Mucosa of stomach (tissue), 1 donor: Measurements from ENCODE around the gene ANO8.

Source experiments
- H3K27me3 ChIP-seq: one replicate; pipeline ENCODE4 v1.7.0; 2013; ENCODE audit warnings: mild to moderate bottlenecking, low read length; ENCODE audit not compliant: control insufficient read depth, insufficient read depth
- H3K36me3 ChIP-seq: one replicate; pipeline ENCODE4 v1.7.0; 2013; ENCODE audit warnings: low read length; ENCODE audit not compliant: control insufficient read depth, insufficient read depth
- H3K4me1 ChIP-seq: one replicate; pipeline ENCODE4 v1.7.0; 2013; ENCODE audit warnings: mild to moderate bottlenecking, low read length; ENCODE audit not compliant: control insufficient read depth, insufficient read depth
- H3K4me3 ChIP-seq: one replicate; pipeline ENCODE4 v1.7.0; 2013; ENCODE audit warnings: low read length
- H3K9ac ChIP-seq: one replicate; pipeline ENCODE4 v1.7.0; 2013; ENCODE audit warnings: mild to moderate bottlenecking, low read length, moderate library complexity
- H3K9me3 ChIP-seq: one replicate; pipeline ENCODE4 v1.7.0; 2013; ENCODE audit warnings: mild to moderate bottlenecking, low read length, moderate library complexity; ENCODE audit not compliant: control insufficient read depth
- donor health status: Pancreatic carcinoma.

The ANO8 gene

DNA sequence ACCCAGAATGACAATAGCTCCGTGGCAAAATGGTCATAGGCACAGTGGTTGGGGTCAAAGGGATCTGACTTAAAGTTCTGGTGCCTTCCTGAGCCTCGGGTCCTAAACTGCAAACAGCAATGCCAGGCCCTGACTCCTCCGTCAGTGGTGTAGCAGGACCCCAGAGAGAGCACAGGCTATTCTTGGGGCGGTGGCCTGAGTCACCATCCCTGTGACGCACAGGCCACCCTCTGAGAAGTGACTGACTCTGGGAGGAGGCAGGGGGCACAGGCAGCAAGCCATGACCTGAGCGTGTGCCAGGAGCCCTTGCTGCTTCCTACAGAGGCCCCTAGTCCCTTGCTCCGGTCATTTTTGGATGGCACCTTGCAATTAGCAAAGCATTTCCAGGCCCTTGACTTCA lies 23.7 kb upstream of the ANO8 start:
- H3K9me3 ChIP-seq = no peaks in the 10 kb centered on the region
- no peak overlapping the region for H3K9ac ChIP-seq
- no peaks in the 10 kb centered on the region for H3K4me1 ChIP-seq
- no peaks in the 10 kb centered on the region for H3K27me3 ChIP-seq
- H3K36me3 ChIP-seq = no peaks in the 10 kb centered on the region
- H3K4me3 ChIP-seq = no peak overlapping the region

DNA sequence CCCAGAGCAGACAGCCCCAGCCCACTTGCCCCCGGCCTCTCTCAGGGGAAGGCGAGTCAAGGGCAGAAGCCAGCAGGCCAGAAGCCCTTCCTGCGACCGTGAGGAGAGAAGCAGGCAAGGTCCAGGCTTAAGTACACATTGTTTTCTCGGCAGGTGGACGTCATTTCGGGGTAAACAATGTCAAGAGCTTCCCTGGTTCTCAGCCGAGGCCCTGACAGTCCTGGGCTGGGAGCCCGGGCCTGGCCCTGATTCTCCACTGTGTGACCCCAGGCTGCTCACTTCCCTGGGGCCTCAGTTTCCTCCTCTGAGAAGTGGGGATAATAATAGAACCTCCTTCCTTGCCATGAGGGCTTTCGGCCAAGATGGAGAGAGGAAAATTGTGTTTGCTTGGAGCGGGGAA lies 23.1 kb upstream of the ANO8 start:
- H3K36me3 ChIP-seq = no peaks in the 10 kb centered on the region
- no peak overlapping the region for H3K9ac ChIP-seq
- no peaks in the 10 kb centered on the region for H3K27me3 ChIP-seq
- H3K9me3 ChIP-seq = no peaks in the 10 kb centered on the region
- H3K4me1 ChIP-seq = no peaks in the 10 kb centered on the region
- H3K4me3 ChIP-seq = no peak overlapping the region

DNA sequence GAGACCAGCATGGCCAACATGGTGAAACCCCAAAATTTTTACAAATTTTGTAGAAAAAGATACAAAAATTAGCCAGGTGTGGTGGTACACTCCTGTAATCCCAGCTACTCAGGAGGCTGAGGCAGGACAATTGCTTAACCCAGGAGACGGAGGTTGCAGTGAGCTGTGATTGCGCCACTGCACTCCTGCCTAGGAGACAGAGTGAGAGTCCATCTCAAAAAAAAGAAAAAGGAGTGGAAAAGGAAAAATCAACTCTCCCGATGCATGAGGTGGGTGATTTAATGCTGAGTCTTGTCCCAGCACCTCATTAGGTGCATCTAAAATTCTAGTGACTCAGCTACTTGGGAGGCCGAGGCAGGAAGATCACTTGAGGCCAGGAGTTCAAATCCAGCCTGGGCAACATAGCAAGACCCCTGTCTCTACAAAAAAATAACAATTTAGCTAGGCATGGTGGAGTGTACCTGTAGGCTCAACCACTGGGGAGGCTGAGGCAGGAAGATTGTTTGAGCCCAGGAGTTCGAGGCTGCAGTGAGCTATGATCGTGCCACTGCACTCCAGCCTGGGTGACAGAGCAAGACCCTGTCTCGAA lies 22.5 kb upstream of the ANO8 start:
- Histone ChIP-seq H3K27me3 (no peaks in the 10 kb centered on the region), H3K36me3 (no peaks in the 10 kb centered on the region), H3K9ac (no peak overlapping the region), H3K4me1 (no peaks in the 10 kb centered on the region), H3K9me3 (no peaks in the 10 kb centered on the region), H3K4me3 (no peak overlapping the region)

DNA sequence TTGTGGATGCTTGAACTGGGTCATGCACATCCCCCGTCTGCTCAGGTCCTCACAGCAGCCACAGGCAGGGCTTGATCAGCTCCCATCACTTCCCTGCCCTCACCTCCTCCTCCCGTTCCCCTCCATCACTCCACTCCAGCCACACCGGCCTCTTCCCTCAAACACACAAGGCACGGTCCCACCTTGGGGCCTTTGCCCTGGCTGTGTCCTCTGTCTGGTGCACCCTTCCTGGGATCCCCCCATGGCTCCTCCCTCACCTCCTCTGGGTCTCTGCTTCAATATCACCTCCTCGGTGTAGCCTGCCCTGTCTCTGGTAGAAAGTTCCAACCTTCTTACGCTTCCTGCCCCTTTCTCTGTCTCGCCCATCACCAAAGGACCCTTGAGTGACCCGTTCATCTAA lies 18.7 kb upstream of the ANO8 start:
- Histone ChIP-seq H3K4me3 (no peak overlapping the region), H3K9me3 (no peaks in the 10 kb centered on the region), H3K27me3 (peaks cover 12% of the 10 kb centered on the region), H3K4me1 (no peaks in the 10 kb centered on the region), H3K36me3 (no peaks in the 10 kb centered on the region), H3K9ac (no peak overlapping the region)

DNA sequence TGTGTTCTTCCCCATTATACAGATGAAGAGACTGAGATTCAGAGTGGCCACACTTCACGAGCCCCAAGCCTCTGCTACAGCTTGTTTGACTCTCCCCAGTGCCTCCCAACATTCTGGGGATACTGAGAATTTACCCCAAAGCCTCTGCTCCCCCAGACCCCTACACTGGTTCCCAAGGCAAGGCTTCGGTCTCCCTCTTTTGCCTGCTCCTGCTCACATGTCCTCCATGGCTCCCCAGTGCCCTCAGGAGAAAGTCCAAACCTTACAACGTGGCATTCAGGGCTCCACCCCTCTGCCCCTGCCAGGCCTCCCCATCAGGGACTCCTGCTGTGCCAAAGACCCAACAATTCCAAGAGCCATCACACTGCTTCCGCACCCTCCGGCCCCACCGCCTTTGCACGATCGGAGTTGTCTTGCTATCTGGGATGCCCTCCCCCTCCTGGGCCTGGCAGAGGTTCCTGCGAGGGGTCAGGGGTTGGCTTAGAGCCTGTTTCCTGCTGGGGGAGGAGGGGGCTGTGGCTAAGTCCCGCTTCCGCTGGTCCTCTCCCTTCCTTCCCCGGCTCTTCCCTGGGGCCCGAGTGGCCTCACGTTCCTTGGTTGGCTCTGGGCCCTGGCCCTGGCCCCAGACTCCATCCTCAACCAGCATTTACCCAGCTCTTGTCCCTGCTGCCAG lies 18.1 kb upstream of the ANO8 start:
- Histone ChIP-seq H3K4me3 (no peak overlapping the region), H3K9ac (no peak overlapping the region), H3K27me3 (peaks cover 12% of the 10 kb centered on the region), H3K36me3 (no peaks in the 10 kb centered on the region), H3K9me3 (no peaks in the 10 kb centered on the region), H3K4me1 (no peaks in the 10 kb centered on the region)

DNA sequence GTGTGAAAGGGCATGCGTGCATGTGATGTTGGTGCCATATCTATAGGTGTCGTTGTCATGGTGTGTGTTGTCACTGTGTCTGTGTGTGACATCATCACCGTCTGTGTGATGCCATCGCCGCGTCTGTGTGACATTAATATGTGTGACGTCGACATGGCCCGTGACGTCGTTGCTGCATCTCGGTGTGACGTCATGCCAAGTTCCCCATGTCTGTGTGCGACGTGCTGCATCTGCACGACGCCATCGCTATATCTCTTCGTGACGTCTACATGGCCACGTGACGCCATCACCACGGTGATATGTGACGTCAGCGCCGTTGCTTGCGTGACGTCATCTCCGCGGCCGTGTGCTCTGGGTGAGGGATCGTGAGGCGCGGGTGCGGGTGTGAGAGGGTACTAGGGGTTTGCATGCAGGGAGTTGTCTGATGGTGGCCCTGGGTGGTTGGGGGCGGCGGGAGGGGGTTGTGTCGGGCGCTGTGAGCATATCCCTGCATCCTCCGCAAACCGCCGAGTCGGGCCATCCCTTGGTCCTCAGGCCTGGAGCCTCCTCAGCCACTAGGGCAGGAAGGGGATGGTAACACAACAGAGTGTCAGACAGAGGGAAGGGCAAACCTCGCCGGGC lies 17.3 kb upstream of the ANO8 start:
- Histone ChIP-seq H3K4me3 (no peak overlapping the region), H3K27me3 (peaks cover 12% of the 10 kb centered on the region), H3K4me1 (no peaks in the 10 kb centered on the region), H3K9ac (no peak overlapping the region), H3K9me3 (no peaks in the 10 kb centered on the region), H3K36me3 (no peaks in the 10 kb centered on the region)

DNA sequence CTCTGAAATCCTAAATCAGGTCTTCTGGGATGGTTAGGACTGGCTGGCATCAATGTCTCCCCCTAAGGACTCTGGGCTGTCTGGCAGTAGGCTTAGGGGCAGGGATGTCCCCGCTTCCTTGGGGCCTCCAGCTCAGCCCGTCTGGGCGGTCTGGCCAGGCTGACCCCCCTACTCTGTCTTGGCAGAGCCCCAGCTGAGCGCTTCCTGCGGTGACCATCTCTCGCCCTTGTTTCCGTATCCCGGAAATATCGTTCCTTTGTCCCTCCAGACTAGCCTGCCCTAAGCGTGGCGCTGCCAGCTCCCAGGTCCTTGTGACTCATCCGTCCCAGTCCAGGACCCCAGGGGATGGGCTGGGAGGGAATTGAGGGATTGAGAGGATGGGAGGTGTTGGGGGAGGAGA lies 14.0 kb upstream of the ANO8 start:
- Histone ChIP-seq H3K27me3 (peaks cover 12% of the 10 kb centered on the region), H3K9ac (no peak overlapping the region), H3K9me3 (no peaks in the 10 kb centered on the region), H3K4me1 (no peaks in the 10 kb centered on the region), H3K4me3 (no peak overlapping the region), H3K36me3 (no peaks in the 10 kb centered on the region)

DNA sequence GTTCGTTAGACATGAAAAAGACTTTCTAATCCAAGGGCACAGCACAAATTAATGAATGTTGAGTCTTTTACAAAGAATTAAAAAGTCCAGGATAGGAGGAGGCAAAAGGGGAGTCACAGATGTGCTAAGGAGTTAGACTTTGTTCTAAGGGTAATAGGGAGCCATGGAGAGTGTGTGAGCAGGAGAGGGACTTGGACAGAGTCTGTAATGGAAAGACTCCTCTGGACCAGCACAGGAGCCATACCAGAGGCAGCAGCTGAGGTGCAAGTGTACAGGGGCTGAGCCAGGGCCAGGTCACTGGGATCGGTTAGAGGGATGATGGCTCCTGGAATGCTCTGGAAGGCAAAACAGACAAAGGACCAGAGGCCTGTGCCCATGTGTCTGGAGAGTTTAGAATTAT lies 13.2 kb upstream of the ANO8 start:
- no peaks in the 10 kb centered on the region for H3K36me3 ChIP-seq
- no peak overlapping the region for H3K9ac ChIP-seq
- no peaks in the 10 kb centered on the region for H3K4me1 ChIP-seq
- H3K27me3 ChIP-seq = peaks cover 12% of the 10 kb centered on the region
- no peaks in the 10 kb centered on the region for H3K9me3 ChIP-seq
- no peak overlapping the region for H3K4me3 ChIP-seq

DNA sequence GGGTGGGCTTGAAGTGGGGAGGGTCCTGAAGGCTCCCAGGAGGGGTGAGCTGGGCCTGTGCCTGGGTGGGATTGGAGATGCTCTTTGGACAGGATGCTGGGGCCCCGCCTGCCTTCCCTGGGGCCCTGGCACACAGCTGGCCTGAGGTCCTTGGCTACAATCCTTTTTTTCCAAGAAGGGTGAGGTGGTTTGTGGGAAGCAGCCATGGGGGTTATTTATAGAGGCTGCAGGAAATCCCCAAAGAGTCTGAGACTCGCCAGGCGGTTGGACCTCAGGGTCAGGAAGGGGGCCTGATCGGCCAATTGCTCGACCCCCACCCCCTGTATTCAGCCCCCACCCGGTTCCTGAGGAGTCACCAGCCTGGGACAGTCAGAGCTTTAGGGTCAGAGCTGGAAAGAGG lies 12.7 kb upstream of the ANO8 start:
- Histone ChIP-seq H3K27me3 (peaks cover 12% of the 10 kb centered on the region), H3K9ac (no peak overlapping the region), H3K4me1 (no peaks in the 10 kb centered on the region), H3K4me3 (no peak overlapping the region), H3K9me3 (no peaks in the 10 kb centered on the region), H3K36me3 (no peaks in the 10 kb centered on the region)

DNA sequence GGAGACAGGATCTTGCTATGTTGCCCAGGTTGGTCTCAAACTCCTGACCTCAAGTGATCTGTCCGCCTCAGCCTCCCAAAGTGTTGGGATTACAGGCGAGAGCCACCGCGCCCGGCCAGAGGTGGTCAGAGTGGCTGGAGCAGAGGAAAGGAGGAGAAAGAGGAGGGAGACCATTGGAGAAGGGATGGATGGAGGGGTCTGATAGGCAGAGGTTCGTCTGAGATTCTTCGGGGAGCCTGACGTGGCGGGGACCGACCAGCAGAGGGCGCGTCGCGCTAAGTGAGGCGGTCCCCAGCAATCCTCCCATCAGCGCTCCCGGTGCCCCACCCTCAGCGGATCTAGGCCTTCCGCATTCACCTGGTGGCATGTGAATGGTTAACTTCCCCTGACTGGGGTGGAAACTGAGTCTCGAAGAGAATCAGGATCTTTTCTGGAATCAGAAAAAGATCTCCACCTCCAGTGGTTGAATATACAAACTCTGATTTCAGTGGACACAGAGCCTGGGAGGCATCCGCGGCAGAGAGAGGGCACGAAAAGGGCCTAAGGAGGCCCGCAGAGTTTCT lies 11.5 kb upstream of the ANO8 start:
- Histone ChIP-seq H3K9ac (no peak overlapping the region), H3K27me3 (peaks cover 12% of the 10 kb centered on the region), H3K4me1 (no peaks in the 10 kb centered on the region), H3K9me3 (no peaks in the 10 kb centered on the region), H3K4me3 (no peak overlapping the region), H3K36me3 (no peaks in the 10 kb centered on the region)

DNA sequence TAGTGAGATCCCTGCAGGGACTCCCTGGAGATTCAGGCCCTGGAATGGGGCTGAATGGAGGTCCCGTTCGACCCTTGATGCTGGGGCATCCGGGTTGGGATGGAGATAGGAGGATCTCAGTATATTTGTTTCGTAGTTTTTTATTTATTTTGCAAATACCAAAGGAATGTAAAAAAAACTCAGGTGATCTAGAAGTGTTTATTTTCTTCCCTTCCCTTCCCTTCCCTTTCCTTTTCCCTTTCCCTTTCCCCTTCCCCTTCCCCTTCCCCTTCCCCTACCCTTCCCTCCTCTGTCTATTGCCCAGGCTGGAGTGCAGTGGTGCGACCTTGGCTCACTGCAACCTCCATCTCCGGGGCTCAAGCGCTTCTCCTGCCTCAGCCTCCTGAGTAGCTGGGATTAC lies 7.2 kb upstream of the ANO8 start:
- H3K36me3 ChIP-seq = no peaks in the 10 kb centered on the region
- peaks cover 17% of the 10 kb centered on the region for H3K4me1 ChIP-seq
- no peak overlapping the region for H3K9ac ChIP-seq
- no peak overlapping the region for H3K4me3 ChIP-seq
- no peaks in the 10 kb centered on the region for H3K9me3 ChIP-seq
- no peaks in the 10 kb centered on the region for H3K27me3 ChIP-seq

DNA sequence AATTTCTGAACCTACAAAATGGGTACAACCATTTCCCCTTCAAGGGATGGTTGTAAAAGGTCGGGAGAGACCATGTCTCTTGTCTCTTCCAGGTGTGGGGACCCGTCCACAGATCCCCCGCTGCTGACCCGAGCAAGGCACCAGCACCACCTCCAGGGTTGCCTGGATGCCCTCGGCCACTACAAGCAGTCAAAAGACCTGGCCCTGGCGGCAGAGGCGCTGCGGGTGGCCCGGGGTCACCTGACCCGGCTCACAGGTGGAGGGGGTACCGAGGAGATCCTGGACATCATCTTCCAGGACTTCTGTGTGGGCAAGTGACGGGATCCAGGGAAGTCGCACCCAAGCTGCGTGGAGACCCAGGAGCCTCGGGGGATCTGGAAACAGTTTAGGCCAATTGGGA lies 6.7 kb upstream of the ANO8 start:
- no peaks in the 10 kb centered on the region for H3K9me3 ChIP-seq
- no peak overlapping the region for H3K4me3 ChIP-seq
- no peak overlapping the region for H3K9ac ChIP-seq
- H3K27me3 ChIP-seq = no peaks in the 10 kb centered on the region
- no peaks in the 10 kb centered on the region for H3K36me3 ChIP-seq
- H3K4me1 ChIP-seq = peaks cover 17% of the 10 kb centered on the region
